HEK293T (cell line): ENCODE data around the gene GFY.

Source experiments
- BHLHE40 ChIP-seq: fragments of 450-650 bp; IDR thresholded peaks from 2 replicates; pipeline ENCODE4 v1.6.1; 2016; ENCODE audit warnings: mild to moderate bottlenecking, moderate library complexity, borderline replicate concordance
- FOXA1 ChIP-seq: fragments of 450-650 bp; IDR thresholded peaks from 2 replicates; pipeline ENCODE4 v1.6.1; 2016; ENCODE audit warnings: mild to moderate bottlenecking
- FOXK2 ChIP-seq: fragments of 450-650 bp; IDR thresholded peaks from 2 replicates; pipeline ENCODE4 v1.6.1; 2016; ENCODE audit warnings: mild to moderate bottlenecking
- FOXM1 ChIP-seq: fragments of 450-650 bp; IDR thresholded peaks from 2 replicates; pipeline ENCODE4 v1.6.1; 2017; ENCODE audit warnings: mild to moderate bottlenecking, borderline replicate concordance
- HDGF ChIP-seq: fragments of 450-650 bp; IDR thresholded peaks from 2 replicates; pipeline ENCODE4 v1.6.1; 2017; ENCODE audit warnings: antibody characterized with exemption, borderline replicate concordance
- L3MBTL2 ChIP-seq: fragments of 450-650 bp; conservative IDR thresholded peaks from 2 replicates; pipeline ENCODE4 v1.6.1; 2016; ENCODE audit warnings: mild to moderate bottlenecking
- LEF1 ChIP-seq: fragments of 450-650 bp; IDR thresholded peaks from 2 replicates; pipeline ENCODE4 v1.6.1; 2017; ENCODE audit warnings: mild to moderate bottlenecking, borderline replicate concordance
- SP1 ChIP-seq: fragments of 450-650 bp; IDR thresholded peaks from 2 replicates; pipeline ENCODE4 v1.6.1; 2017
- SUZ12 ChIP-seq: fragments of 450-650 bp; IDR thresholded peaks from 2 replicates; pipeline ENCODE4 v1.6.1; 2016; ENCODE audit warnings: mild to moderate bottlenecking

DNA sequence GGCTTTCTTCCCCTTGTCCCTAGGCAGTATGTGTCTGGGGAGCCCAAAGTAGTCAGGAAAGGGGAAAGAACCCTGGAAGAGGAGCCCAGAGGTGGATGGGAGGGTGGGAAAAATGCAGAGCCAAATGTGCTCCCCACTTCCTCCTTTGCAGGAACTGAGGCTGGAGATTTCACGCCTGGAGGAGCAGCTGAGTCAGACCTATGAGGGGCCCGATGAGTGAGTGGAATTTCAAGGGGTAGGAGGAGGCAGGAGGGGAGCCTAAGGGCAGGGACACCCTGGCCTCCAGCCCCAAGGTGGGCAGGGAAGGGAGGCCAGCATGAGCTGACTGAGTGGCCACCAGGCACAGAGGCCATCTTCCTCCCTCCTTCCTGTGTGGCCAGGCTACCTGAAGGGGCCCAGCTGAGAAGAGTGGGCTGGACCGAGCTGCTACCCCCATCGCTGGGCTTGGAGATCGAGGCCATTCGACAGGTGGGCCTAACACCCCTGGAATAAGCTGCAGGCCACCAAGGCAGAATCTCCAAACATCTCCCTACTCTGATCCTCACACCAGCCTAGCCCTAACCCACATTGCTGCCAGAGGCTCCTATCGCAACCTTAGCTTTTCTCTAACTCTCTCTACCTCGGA lies 16.3 kb upstream of the GFY start:
- TF ChIP-seq SP1 (no peak), FOXA1 (no peak), FOXK2 (no peak), FOXM1 (no peak), LEF1 (no peak), SUZ12 (no peak), L3MBTL2 (no peak), BHLHE40 (no peak), HDGF (no peak)
